ENCODE data around the gene PTPRE. TPM values are rescaled to one million over a fixed set of nuclear protein-coding genes. Genes with fewer than 3 reads are reported as not detected.

PTPRE gene
- total and polyA plus RNA-seq, 2 of the 4 experiments (the other 2 are of a cell fraction), result 0.34 to 0.54 TPM

GRCh38 chr10:128031216-128031615 is 124.3 kb downstream of the PTPRE start:
- Histone ChIP-seq H3K9me3 (ENCODE audit: control insufficient read depth, insufficient read depth, low read length) (no peaks in the 10 kb centered on the region), H3K56ac (ENCODE audit: extremely low read depth, insufficient read depth, low read length) (no peak overlapping the region), H4K20me1 (ENCODE audit: insufficient read depth, low read length) (no peaks in the 10 kb centered on the region), H3K14ac (replicated peaks; ENCODE audit: low read depth, low read length) (no peak overlapping the region), H2BK120ac (ENCODE audit: low read depth, low read length) (no peak overlapping the region), H3K27ac (ENCODE audit: insufficient read depth, low read length) (no peak overlapping the region), H3K36me3 (ENCODE audit: control insufficient read depth, insufficient read depth, low read length) (no peaks in the 10 kb centered on the region), H3K9me1 (ENCODE audit: insufficient read depth, low read length) (no peaks in the 10 kb centered on the region), H3K4ac (ENCODE audit: low read depth, low read length) (no peak overlapping the region), H3K27me3 (ENCODE audit: control insufficient read depth, insufficient read depth, low read length) (no peaks in the 10 kb centered on the region; the same call in 1 of the 2 replicates), H3K18ac (ENCODE audit: low read depth, low read length) (no peak overlapping the region), H2AK5ac (ENCODE audit: low read depth, low read length) (no peak overlapping the region), H2AK9ac (replicated peaks; ENCODE audit: low read depth, low read length, poor library complexity) (no peak overlapping the region), H3K9ac (ENCODE audit: low read depth, low read length) (no peak overlapping the region), H2BK20ac (ENCODE audit: low read depth, low read length) (no peak overlapping the region), H3K23ac (ENCODE audit: low read depth, low read length) (no peak overlapping the region), H4K8ac (ENCODE audit: low read depth in 2 of 2, low read length in 2 of 2) (no peak overlapping the region), H2AFZ (replicated peaks; ENCODE audit: low read length, poor library complexity) (no peak overlapping the region), H4K5ac (ENCODE audit: low read depth, low read length) (no peak overlapping the region), H2BK15ac (ENCODE audit: low read depth, low read length) (no peak overlapping the region), H3K4me1 (ENCODE audit: control insufficient read depth, insufficient read depth, low read length) (no peaks in the 10 kb centered on the region), H4K91ac (ENCODE audit: insufficient read depth, low read depth, low read length) (no peak overlapping the region), H3K79me1 (ENCODE audit: low read depth in 1 of 2, low read length in 2 of 2) (no peaks in the 10 kb centered on the region), H3K4me2 (ENCODE audit: low read depth, low read length) (no peak overlapping the region), H2BK5ac (ENCODE audit: low read depth, low read length, poor library complexity, severe bottlenecking) (no peak overlapping the region), H3K4me3 (ENCODE audit: insufficient read depth, low read depth, low read length) (no peak overlapping the region)
- CTCF ChIA-PET, result no interaction called here
- BruUV-seq (replicated peaks), result no TSS peak
- WGBS, 2 experiments (ENCODE audit: extremely low coverage in 2 of 2, insufficient read length in 1 of 2), result 28% methylated on average over 2 of the region's 9 CpGs; no CpG with 5 or more reads in 1 of the 2 experiments
- TF ChIP-seq RFX5 (IDR thresholded peaks at IDR 0.05; ENCODE audit: low read depth, low read length) (no peak), NFE2L2 (IDR thresholded peaks at IDR 0.05; ENCODE audit: low read depth, low read length) (no peak), CEBPB (IDR thresholded peaks at IDR 0.05; ENCODE audit: low read depth, low read length) (no peak), BHLHE40 (IDR thresholded peaks at IDR 0.05; ENCODE audit: low read depth, low read length) (no peak), MXI1 (IDR thresholded peaks at IDR 0.05; ENCODE audit: borderline replicate concordance, low read depth, low read length) (no peak), CTCF (conservative IDR thresholded peaks at IDR 0.05; ENCODE audit: low read depth, low read length) (no peak), SMC3 (IDR thresholded peaks at IDR 0.05; ENCODE audit: low read depth, low read length) (no peak), POLR2A (IDR thresholded peaks at IDR 0.05; ENCODE audit: low read depth, low read length) (no peak), CHD1 (IDR thresholded peaks at IDR 0.05; ENCODE audit: low read depth, low read length) (no peak), MAZ (IDR thresholded peaks at IDR 0.05; ENCODE audit: borderline replicate concordance, low read depth, low read length) (no peak), USF2 (IDR thresholded peaks at IDR 0.05; ENCODE audit: low read depth, low read length) (no peak), FOS (IDR thresholded peaks at IDR 0.05; ENCODE audit: low read depth, low read length) (no peak), RCOR1 (IDR thresholded peaks at IDR 0.05; ENCODE audit: insufficient replicate concordance, low read length) (no peak), RAD21 (IDR thresholded peaks at IDR 0.05; ENCODE audit: low read length) (no peak), MAFK (IDR thresholded peaks at IDR 0.05; ENCODE audit: low read depth, low read length) (no peak), ELK1 (IDR thresholded peaks at IDR 0.05; ENCODE audit: borderline replicate concordance, low read depth, low read length) (no peak)
- POLR2A ChIA-PET (ENCODE audit: unreplicated experiment), result no interaction called here
- no peak for DNase-seq
- dilution Hi-C loops (cut with HindIII; ENCODE audit: low sequenced_read_pairs, unreplicated experiment), result no loop called here
- intact Hi-C loops (cut with micrococcal nuclease), result no loop called here
- ATAC-seq (ENCODE audit: low read depth), result no peak
- in situ Hi-C loops (cut with MboI; ENCODE audit: low sequenced_read_pairs), result no loop called here
